HL-60 (cell line): ENCODE results near the gene TIGAR.

Experiments
- DNase-seq, 2 experiments: peaks; one replicate each; pipeline ENCODE4 v3.0.0-alpha.2; 2010 to 2020; ENCODE audit warnings: low read depth in 1 of 2, low spot score in 1 of 2
- H3K27ac ChIP-seq: fragments of 250-450 bp; sonication (Bioruptor Pico); replicated peaks from 2 replicates; pipeline ENCODE4 v1.5.1; 2020; ENCODE audit warnings: mild to moderate bottlenecking, moderate library complexity
- H3K27me3 ChIP-seq: fragments of 250-450 bp; sonication (Bioruptor Pico); 2 replicates; pipeline ENCODE4 v1.5.1; 2021; ENCODE audit warnings: mild to moderate bottlenecking, moderate library complexity; ENCODE audit not compliant: insufficient read depth, poor library complexity, severe bottlenecking
- H3K4me3 ChIP-seq: replicated peaks from 2 replicates; pipeline ENCODE4 v1.5.1; 2011; ENCODE audit warnings: mild to moderate bottlenecking, control low read depth, low read length; ENCODE audit not compliant: insufficient read depth
- GABPA ChIP-seq: IDR thresholded peaks from 2 replicates; pipeline ENCODE4 v1.6.1; 2012; ENCODE audit warnings: low read depth
- POLR2AphosphoS5 ChIP-seq: IDR thresholded peaks from 2 replicates; pipeline ENCODE4 v1.6.1; 2012; ENCODE audit warnings: low read depth
- SPI1 ChIP-seq: IDR thresholded peaks from 2 replicates; pipeline ENCODE4 v1.6.1; 2012; ENCODE audit warnings: low read depth, mild to moderate bottlenecking, borderline replicate concordance
- TF ChIP-seq, protein P1 (sequence below): IDR thresholded peaks from one replicate; pipeline ENCODE4 v1.5.1; 2011; ENCODE audit warnings: low read length, control low read depth, inconsistent platforms; ENCODE audit not compliant: insufficient read depth
- TF ChIP-seq, protein P2 (sequence below): IDR thresholded peaks from 2 replicates; pipeline ENCODE4 v1.6.1; 2012; ENCODE audit warnings: low read depth; ENCODE audit not compliant: insufficient replicate concordance

The TIGAR gene

DNA sequence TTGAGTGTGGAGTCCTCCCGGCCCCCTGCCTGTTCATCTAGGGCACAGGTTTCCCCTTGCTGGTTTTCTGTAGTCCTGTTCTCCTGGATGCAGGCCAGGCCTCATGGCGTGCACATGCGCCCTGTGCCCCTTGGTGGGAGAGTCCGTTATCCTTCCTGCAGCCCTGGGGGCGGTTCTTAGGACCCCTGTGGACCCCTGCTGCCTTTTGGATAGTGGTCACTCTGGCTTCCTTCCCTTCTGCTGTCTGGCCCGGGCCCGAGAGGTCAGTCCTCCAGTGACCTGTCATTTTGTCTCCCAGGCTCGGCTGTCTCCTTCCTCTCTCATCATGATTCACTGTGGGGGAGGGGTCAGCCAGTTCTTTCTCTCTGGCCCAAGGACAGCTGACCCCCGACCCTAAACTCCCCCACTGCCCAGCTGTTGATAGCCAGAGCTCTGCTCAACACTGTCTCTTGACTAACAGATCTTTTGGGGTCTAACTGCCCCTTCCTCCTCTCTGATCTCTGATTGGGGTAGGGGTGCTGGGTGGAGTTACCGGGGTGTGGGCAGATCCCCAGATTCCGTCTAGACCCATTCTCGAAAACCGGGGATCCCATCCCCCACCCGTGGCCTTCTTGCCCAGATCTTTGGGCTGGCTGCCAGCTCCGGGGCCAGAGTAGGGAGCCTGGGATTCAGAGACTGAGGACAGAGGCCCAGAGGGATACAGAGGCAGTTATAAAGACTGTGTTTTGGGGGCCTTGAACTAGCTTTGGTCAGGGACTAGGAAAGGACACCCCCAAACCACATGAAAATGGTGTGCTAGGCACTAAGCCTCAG is 40.5 kb upstream of the TIGAR start:
- TF ChIP-seq, protein P1, sequence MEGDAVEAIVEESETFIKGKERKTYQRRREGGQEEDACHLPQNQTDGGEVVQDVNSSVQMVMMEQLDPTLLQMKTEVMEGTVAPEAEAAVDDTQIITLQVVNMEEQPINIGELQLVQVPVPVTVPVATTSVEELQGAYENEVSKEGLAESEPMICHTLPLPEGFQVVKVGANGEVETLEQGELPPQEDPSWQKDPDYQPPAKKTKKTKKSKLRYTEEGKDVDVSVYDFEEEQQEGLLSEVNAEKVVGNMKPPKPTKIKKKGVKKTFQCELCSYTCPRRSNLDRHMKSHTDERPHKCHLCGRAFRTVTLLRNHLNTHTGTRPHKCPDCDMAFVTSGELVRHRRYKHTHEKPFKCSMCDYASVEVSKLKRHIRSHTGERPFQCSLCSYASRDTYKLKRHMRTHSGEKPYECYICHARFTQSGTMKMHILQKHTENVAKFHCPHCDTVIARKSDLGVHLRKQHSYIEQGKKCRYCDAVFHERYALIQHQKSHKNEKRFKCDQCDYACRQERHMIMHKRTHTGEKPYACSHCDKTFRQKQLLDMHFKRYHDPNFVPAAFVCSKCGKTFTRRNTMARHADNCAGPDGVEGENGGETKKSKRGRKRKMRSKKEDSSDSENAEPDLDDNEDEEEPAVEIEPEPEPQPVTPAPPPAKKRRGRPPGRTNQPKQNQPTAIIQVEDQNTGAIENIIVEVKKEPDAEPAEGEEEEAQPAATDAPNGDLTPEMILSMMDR = no peak
- TF ChIP-seq SPI1 (no peak), GABPA (no peak), POLR2AphosphoS5 (no peak)
- TF ChIP-seq, protein P2, sequence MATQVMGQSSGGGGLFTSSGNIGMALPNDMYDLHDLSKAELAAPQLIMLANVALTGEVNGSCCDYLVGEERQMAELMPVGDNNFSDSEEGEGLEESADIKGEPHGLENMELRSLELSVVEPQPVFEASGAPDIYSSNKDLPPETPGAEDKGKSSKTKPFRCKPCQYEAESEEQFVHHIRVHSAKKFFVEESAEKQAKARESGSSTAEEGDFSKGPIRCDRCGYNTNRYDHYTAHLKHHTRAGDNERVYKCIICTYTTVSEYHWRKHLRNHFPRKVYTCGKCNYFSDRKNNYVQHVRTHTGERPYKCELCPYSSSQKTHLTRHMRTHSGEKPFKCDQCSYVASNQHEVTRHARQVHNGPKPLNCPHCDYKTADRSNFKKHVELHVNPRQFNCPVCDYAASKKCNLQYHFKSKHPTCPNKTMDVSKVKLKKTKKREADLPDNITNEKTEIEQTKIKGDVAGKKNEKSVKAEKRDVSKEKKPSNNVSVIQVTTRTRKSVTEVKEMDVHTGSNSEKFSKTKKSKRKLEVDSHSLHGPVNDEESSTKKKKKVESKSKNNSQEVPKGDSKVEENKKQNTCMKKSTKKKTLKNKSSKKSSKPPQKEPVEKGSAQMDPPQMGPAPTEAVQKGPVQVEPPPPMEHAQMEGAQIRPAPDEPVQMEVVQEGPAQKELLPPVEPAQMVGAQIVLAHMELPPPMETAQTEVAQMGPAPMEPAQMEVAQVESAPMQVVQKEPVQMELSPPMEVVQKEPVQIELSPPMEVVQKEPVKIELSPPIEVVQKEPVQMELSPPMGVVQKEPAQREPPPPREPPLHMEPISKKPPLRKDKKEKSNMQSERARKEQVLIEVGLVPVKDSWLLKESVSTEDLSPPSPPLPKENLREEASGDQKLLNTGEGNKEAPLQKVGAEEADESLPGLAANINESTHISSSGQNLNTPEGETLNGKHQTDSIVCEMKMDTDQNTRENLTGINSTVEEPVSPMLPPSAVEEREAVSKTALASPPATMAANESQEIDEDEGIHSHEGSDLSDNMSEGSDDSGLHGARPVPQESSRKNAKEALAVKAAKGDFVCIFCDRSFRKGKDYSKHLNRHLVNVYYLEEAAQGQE = no peak
- H3K4me3 ChIP-seq = no peak overlapping the region
- H3K27ac ChIP-seq = no peak overlapping the region
- H3K27me3 ChIP-seq = no peaks in the 10 kb centered on the region
- no peak for DNase-seq

DNA sequence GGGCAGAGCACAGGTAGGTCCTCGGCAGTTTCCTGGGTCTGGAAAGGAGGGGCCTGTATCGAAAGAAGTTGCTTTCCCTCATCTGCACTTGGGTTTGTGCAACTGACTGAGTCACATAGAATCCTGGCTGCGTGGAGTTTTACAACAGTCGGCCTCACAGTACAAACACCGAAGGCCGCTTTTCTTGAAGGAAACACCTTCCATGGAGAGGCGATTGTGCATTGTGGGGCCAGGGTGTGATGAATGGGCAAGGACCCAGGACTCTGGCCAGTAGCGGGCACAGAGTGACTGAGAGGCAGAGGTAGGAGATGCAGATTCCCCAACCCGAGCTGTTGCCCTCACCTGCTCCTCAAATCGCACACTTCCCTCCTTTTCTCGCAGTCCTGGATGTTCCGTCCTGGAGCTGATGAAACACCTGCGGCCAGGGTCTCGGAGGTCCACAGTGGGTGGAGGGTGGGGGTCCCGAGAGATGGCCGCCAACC is 39.8 kb upstream of the TIGAR start:
- H3K4me3 ChIP-seq = no peak overlapping the region
- no peak for TF ChIP-seq POLR2AphosphoS5
- TF ChIP-seq, protein P2 = no peak
- TF ChIP-seq, protein P1 = no peak
- no peak for TF ChIP-seq SPI1
- TF ChIP-seq GABPA = no peak
- no peak overlapping the region for H3K27ac ChIP-seq
- no peaks in the 10 kb centered on the region for H3K27me3 ChIP-seq
- no peak for DNase-seq

DNA sequence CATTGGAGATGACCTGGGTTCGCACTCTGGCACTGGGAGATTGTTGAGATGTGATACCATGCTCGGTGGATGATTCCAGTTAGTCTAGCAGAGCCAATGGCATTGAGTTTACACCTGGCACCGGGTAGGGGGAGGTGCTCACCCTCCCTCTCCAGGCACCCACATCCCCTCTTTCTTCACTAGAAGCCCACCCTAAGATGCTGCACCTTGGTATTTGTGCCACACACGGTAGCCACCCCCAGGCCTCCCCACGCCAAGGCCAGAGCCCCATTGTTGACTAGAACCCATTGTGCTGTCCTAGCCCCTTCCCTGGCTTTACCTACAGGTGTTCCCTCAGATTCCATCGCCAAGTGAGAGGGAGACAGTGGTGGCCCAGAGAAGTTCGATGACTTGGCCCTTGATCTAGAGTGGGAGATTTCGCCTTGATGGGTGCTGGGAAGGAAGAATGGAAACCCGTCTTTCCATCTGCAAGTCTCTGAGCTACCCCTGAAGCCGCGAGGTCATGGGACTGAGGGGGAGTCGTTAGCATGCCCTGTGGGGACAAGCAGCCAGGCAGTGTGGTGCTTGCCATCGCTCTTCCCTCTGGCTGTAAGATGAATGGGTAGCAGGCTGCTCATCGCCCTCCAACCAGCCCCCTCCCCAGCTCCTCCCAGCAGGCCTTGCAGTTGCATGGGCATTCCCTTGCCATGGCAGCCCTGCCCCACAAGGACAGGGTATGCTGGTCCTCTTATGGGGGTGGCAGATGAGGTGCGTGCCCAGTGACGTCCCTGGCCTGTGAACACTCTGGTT is 38.7 kb upstream of the TIGAR start:
- Histone ChIP-seq H3K4me3 (no peak overlapping the region), H3K27me3 (no peaks in the 10 kb centered on the region), H3K27ac (no peak overlapping the region)
- DNase-seq = no peak
- no peak for TF ChIP-seq GABPA
- no peak for TF ChIP-seq POLR2AphosphoS5
- TF ChIP-seq, protein P1 = no peak
- TF ChIP-seq SPI1 = no peak
- TF ChIP-seq, protein P2 = no peak
